ENCODE data around the gene DEGS2. TPM values are rescaled to one million over a fixed set of nuclear protein-coding genes. Genes with fewer than 3 reads are reported as not detected.

DEGS2 gene
- total RNA-seq, 1 donor from 2014 or later, result 2.5 TPM

DNA sequence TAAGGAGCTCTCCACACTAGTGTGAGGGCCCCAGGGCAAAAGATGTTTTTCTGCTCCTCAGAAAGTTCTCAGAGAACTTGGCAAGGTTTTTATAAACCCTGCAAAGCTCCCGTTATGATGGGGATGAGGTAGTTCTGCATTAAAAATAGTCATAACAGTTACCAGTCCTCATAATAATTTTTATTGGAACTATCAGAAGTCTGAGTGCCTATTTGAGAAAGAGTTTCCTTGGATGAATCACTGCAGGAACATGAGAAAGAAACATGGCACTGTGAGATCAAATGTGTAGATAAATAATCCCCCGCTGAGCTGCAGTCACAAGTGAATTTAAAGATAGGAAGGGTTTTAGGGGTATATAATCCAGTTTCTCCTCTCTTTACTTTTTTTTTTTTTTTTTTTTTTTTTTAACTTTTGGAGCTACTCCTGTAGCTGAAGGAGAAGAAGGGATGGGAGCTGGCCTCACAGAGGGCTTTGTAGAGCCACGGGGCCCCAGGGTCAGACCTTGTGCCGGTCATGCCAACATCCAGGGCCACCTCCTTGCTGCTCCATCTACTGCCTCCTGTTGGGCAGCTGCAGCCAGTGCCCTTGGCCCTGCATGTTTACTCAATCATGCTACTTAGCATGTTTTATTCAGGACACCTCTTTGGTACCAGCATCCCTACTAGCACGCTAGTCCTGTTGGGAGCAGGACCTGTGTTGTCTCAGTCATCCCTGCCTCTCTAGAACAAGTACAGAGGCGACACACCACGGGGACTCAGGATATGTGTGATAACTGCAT lies 54.7 kb downstream of the DEGS2 start:
- intact Hi-C loops (cut with micrococcal nuclease), result no loop called here
- no peaks in the 10 kb centered on the region for H3K27me3 Mint-ChIP-seq
- H3K27ac Mint-ChIP-seq, result peak overlapping the region; percentile 89
- ATAC-seq (ENCODE audit: low read depth) (no peak), DNase-seq (no peak)
- peaks cover 92% of the 10 kb centered on the region for H3K36me3 Mint-ChIP-seq (ENCODE audit: low read depth)
- no peak for TF ChIP-seq CTCF (IDR thresholded peaks at IDR 0.05)
- H3K4me1 Mint-ChIP-seq, result peaks cover 61% of the 10 kb centered on the region
- no peaks in the 10 kb centered on the region for H3K9me3 Mint-ChIP-seq
- ChIA-PET POLR2A (interaction anchor here (0.6 kb wide), 2 partner anchors 33 to 38 kb away, joined by 6 to 10 read pairs; no protein-coding TSS in a partner anchor), CTCF (interaction anchor here (1.0 to 9.7 kb wide), 6 partner anchors 22 to 122 kb away, joined by 3 to 117 read pairs (median 10); partner anchors contain the start of gene EVL)
- H3K4me3 Mint-ChIP-seq, result no peak overlapping the region

GRCh38 chr14:100104006-100104352 lies 55.5 kb downstream of the DEGS2 start:
- Mint-ChIP-seq H3K27me3 (no peaks in the 10 kb centered on the region), H3K27ac (peak overlapping the region; percentile 89), H3K4me1 (peaks cover 57% of the 10 kb centered on the region), H3K36me3 (ENCODE audit: low read depth) (peaks cover 90% of the 10 kb centered on the region), H3K9me3 (no peaks in the 10 kb centered on the region), H3K4me3 (peak overlapping the region; percentile 2)
- no peak for TF ChIP-seq CTCF (IDR thresholded peaks at IDR 0.05)
- DNase-seq (no peak), ATAC-seq (ENCODE audit: low read depth) (peak; percentile 12)
- ChIA-PET CTCF (interaction anchor here (1.0 to 9.7 kb wide), 6 partner anchors 21 to 121 kb away, joined by 3 to 117 read pairs (median 10); partner anchors contain the start of gene EVL), POLR2A (interaction anchor here (1.7 kb wide), 1 partner anchor 22 kb away, joined by 10 read pairs; no protein-coding TSS in a partner anchor)
- intact Hi-C loops (cut with micrococcal nuclease), result no loop called here

DNA sequence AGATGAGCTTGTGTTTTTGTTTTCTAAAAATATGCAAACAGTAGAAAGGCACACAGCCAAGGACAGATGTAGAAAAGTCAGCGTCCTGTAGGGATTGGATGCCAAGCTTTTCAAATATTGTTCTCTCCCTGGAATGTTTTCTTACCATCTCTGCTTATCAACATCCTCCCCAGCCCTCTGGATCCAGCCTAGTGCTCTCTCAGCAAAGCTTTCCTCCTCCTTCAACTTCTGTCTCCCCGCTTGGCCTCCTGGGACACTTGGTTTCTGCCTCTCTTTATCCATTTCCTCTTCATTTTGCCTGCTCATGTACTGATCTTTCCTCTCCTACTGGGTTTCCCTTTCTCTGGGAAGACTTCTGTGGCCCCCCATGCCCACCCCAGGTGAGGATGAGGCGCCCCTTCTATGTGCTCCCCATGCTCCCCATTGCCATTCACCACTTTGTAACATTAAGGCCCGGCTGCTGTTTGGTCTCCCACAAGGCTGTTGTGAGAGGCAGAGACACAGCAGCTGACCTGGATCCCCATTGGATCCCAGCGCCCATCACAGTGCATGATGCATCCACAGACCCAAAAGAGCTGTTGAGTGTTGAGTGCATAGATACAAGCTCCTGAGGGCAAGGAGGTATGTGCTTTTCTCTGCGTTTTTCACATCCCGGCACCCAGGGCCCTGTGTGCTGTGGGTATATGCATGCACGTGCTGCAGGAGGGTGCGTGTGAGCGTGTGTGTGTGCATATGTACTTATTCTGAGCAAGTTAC lies 56.0 kb downstream of the DEGS2 start:
- Mint-ChIP-seq H3K4me1 (peaks cover 52% of the 10 kb centered on the region), H3K27me3 (no peaks in the 10 kb centered on the region), H3K4me3 (peak overlapping the region; percentile 13), H3K27ac (peak overlapping the region; percentile 89), H3K9me3 (no peaks in the 10 kb centered on the region), H3K36me3 (ENCODE audit: low read depth) (peaks cover 90% of the 10 kb centered on the region)
- no peak for DNase-seq
- TF ChIP-seq CTCF (IDR thresholded peaks at IDR 0.05), result no peak
- ChIA-PET CTCF (interaction anchor here (0.7 to 9.7 kb wide), 7 partner anchors 14 to 121 kb away, joined by 3 to 117 read pairs (median 8); partner anchors contain the start of gene EVL), POLR2A (interaction anchor here (0.7 to 1.7 kb wide), 5 partner anchors 22 to 47 kb away, joined by 4 to 12 read pairs (median 9); partner anchors contain the start of gene EVL)
- intact Hi-C loops (cut with micrococcal nuclease), result loop anchor here (2.0 kb wide), 1 partner anchor 15 kb away; no protein-coding TSS in a partner anchor
- no peak for ATAC-seq (ENCODE audit: low read depth)

DNA sequence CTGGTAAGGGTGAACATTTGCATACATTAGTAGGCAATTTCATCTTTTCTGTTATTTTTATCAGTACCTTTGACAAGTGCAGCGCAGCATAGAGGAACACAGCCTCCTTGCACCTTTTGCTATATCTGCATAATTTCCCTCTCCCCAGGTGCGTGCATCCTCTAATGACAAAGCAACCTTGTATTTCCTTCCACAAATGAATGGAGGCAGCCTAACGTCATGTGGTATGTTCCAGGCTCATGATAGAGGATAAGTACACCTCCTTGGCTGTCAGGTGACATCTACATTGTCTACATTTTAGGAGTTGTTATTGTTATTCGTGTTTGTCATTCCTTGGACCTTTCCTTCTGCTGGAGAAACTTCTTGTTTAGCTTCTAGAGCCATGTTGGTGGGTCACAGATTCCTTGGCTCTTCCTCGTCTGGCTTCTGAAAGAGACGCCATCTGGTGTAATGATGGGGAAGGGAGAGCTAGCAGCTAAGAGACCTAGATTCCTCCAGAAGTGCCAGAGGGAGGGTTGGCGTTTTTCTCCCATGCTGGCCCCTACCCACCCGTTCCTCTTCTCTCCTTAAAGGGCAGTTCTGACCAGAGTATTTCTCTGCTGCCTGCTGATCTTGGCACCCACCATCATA lies 57.2 kb downstream of the DEGS2 start:
- Mint-ChIP-seq H3K4me1 (peaks cover 40% of the 10 kb centered on the region), H3K9me3 (no peaks in the 10 kb centered on the region), H3K27me3 (no peaks in the 10 kb centered on the region), H3K27ac (peak overlapping the region; percentile 59), H3K4me3 (no peak overlapping the region), H3K36me3 (ENCODE audit: low read depth) (peaks cover 91% of the 10 kb centered on the region)
- intact Hi-C loops (cut with micrococcal nuclease), result loop anchor here (2.0 kb wide), 1 partner anchor 13 kb away; no protein-coding TSS in a partner anchor
- DNase-seq (no peak), ATAC-seq (ENCODE audit: low read depth) (no peak)
- no peak for TF ChIP-seq CTCF (IDR thresholded peaks at IDR 0.05)
- CTCF ChIA-PET, result interaction anchor here (0.7 to 9.7 kb wide), 5 partner anchors 15 to 120 kb away, joined by 3 to 117 read pairs (median 11); no protein-coding TSS in a partner anchor
- POLR2A ChIA-PET, result interaction anchor here (0.7 to 1.7 kb wide), 4 partner anchors 21 to 37 kb away, joined by 4 to 12 read pairs (median 10); partner anchors contain the start of gene EVL

Data from activated B cell treated with CpG ODN at 0.5 μM for 24 hours (primary cell).